Measurements from ENCODE around the gene CBX1. TPM values are rescaled to one million over a fixed set of nuclear protein-coding genes. Genes with fewer than 3 reads are reported as not detected.
"Not testable (repeated sequence)": the region's sequence is repeated elsewhere in the genome, so short reads cannot be mapped to it uniquely, and the experiment has no call there.

The CBX1 gene
- total RNA-seq, 2 experiments from 2014 or later: 56.8 to 60.0 TPM

DNA sequence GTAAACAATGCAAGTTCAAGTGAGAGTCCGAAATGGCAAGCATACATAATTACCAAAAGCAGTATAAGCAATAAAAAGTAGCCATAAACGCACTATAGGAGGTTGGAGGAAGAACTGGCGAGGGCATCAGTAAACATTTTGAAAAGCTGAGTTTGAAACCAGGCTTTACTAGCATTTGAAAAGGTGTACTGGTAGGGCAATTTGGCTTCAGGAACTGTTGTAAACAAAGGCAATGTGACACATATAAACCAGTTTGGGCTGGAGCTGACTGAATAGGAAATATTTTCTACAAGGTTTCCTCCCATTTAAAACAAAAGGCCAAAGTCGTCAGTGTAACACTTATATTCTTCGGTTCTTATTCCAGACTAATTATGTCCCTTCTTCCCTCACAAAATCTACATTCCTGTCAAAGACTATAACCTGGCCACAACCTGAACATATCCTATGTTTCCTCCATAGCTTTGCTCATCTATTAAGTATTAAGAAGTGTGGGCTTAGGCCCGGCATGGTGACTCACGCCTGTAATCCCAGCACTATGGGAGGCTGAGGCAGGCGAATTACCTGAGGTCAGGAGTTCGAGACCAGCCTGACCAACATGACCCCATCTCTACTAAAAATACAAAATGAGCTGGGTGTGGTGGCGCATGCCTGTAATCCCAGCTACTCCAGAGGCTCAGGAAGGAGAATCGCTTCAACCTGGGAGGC lies 7.8 kb downstream of the CBX1 start:
- POLR2A ChIA-PET: no interaction called here
- CTCF ChIA-PET: interaction anchor here (0.6 to 2.0 kb wide), 4 partner anchors 10 to 75 kb away, joined by 3 to 6 read pairs (median 3); no protein-coding TSS in a partner anchor

DNA sequence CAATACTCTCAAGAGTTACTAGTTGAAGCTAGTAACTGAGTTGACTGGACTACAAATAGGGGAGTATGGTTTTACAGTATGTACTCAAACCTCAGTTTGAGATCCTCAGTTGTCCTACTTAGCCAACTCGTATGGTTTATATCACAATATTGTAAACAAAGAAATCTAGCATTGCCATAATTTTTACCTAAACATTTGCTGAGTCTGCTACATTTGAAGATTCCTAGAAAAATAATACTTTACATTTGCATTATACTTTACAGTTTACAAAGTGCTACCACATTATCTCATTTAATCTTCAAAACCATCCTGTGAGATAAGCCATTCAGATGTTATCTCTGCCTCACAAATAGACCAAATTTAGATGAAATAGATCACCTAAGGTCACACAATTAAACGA lies 16.3 kb downstream of the CBX1 start:
- CTCF ChIA-PET: no interaction called here

DNA sequence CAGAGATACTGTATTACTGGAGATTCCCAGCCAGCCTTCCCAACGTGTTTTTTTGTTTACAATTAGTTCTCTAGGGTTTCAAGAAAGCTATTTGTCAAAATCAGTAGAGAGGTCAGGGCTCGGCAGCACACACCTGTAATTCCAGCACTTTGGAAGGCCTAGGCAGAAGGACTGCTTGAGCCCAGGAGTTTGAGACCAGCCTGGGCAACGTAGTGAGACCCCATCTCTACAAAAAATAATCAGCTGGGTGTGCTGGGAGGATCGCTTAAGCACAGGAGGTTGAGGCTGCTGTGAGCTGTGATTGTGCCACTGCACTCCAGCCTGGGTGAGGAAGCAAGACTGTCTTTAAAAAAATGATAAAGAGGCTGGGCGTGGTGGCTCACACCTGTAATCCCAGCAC lies 19.4 kb downstream of the CBX1 start:
- CTCF ChIA-PET: interaction anchor here (0.7 to 2.2 kb wide), 5 partner anchors 12 to 162 kb away, joined by 3 to 6 read pairs (median 3); no protein-coding TSS in a partner anchor
- POLR2A ChIA-PET: interaction anchor here (0.6 kb wide), 1 partner anchor 33 kb away, joined by 4 read pairs; no protein-coding TSS in a partner anchor

More for the DNA sequence above, 16.3 kb downstream of the CBX1 start:
- POLR2A ChIA-PET: no interaction called here

DNA sequence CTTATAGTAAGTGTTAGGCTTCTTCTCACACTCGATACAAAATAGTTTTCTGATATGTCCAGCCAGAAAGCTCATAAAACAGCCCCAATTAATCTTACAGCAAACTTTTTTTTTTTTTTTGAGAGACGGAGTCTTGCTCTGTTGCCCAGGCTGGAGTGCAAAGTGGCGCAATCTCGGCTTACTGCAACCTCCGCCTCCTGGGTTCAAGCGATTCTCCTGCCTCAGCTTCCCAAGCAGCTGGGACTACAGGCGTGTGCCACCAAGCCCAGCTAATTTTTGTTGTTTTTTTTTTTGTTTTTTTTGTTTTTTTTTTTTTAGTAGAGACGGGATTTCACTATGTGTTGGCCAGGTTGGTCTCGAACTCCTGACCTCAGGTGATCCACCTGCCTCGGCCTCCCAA lies 24.1 kb downstream of the CBX1 start:
- POLR2A ChIA-PET: interaction anchor here (0.6 kb wide), 1 partner anchor 533 kb away, joined by 4 read pairs; no protein-coding TSS in a partner anchor
- CTCF ChIA-PET: interaction anchor here (0.6 to 2.7 kb wide), 5 partner anchors 8 to 569 kb away, joined by 3 to 11 read pairs (median 4); no protein-coding TSS in a partner anchor

DNA sequence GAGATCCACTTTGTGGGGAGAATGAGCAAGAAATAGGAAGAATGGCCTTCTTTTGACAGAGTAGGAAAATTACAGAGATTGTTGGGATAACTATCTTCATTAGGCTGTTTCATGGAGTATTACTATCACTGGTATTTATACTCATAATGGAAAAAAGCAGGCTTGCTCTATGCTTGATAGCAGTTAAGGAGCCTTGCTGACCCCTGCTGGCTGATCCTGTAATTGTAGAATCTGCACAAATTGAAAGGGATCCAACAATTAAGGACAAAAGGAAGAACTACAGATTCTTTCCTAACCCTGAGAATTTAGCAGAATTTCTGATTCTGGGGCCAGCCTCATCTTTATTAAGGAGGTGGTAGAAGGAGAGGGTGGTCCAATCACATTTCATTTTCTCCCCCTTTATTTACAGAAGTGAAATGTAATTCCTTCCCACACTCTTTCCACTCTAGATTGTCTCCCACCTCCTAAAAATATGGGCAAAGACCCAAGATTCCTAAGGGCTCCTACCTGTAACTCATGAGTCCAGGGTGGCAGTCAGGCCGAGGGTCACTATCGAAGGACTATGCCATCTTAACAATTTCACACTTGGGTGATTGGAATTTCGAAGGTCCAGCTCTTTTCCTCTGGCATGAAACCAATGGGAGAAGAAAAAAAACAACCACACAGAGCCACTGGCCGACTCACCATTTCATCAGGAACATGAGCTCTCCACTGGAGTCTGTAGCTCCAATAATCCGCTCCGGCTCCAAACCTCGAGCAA lies 26.8 kb downstream of the CBX1 start:
- ChIA-PET CTCF (interaction anchor here (0.7 to 5.1 kb wide), 8 partner anchors 16 to 540 kb away, joined by 3 to 54 read pairs (median 3); partner anchors contain the start of gene PNPO), POLR2A (interaction anchor here (0.6 kb wide), 2 partner anchors 40 to 46 kb away, joined by 3 to 12 read pairs; no protein-coding TSS in a partner anchor)

DNA sequence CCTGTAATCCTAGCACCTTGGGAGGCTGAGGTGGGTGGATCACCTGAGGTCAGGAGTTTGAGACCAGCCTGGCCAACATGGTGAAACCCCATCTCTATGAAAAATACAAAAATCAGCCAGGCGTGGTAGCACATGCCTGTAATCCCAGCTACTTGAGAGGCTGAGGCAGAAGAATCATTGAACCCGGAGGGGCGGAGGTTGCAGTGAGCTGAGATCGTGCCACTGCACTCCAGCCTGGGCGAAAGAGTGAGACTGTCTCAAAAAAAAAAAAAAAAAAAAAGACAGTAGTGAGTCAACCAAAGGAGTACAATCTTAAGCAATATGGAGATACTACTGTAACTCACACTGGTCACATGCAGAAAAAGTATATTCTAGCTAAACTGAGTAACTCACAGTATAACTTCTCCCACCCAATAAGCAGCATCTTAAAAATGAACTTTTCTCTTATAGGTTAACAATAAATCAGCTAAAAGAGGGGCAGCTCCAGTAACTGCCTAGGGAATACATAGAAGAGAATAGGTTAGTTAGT lies 27.6 kb downstream of the CBX1 start:
- CTCF ChIA-PET: interaction anchor here (0.7 to 5.1 kb wide), 8 partner anchors 24 to 288 kb away, joined by 3 to 54 read pairs (median 3); partner anchors contain the start of genes NFE2L1 and PNPO
- POLR2A ChIA-PET: interaction anchor here (0.6 kb wide), 2 partner anchors 39 to 47 kb away, joined by 3 to 12 read pairs; no protein-coding TSS in a partner anchor

DNA sequence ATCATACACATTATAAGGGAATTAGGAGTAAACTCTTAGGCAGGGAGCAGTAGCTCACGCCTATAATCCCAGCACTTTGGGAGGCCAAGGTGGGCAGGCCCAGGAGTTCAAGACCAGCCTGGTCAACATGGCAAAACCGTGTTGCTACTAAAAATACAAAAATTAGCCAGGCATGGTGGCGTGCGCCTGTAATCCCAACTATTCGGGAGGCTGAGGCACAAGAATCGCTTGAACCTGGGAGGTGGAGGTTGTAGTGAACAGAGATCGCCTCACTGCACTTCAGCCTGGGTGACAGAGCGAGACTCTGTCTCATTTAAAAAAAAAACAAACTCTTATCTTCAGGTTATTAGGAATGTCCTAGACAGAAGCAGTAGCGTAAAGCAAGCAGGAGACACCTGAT lies 28.5 kb downstream of the CBX1 start:
- POLR2A ChIA-PET: not testable (repeated sequence)
- CTCF ChIA-PET: interaction anchor here (0.7 to 5.1 kb wide), 4 partner anchors 14 to 58 kb away, joined by 3 to 54 read pairs (median 10); partner anchors contain the start of gene NFE2L1

DNA sequence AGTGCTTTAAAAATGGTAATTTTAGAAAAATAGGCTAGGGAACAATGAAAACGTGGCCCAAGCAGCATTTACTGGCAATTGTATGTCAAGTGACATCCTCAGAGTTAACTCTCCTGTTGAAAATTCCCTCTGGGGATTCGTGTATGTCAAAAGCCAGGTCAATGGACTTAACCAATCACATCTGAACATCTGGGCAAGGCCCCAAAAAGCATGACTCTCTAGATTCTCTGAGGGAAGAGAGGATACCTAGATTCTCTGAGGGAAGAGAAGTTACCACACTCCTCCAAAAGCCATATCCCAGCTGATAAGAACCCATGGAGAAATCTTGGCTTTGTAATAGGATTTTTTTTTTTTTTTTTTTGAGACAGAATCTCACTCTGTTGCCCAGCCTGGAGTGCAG lies 29.6 kb downstream of the CBX1 start:
- ChIA-PET POLR2A (no interaction called here), CTCF (interaction anchor here (2.8 to 5.1 kb wide), 2 partner anchors 22 to 45 kb away, joined by 12 to 54 read pairs; partner anchors contain the start of gene NFE2L1)

DNA sequence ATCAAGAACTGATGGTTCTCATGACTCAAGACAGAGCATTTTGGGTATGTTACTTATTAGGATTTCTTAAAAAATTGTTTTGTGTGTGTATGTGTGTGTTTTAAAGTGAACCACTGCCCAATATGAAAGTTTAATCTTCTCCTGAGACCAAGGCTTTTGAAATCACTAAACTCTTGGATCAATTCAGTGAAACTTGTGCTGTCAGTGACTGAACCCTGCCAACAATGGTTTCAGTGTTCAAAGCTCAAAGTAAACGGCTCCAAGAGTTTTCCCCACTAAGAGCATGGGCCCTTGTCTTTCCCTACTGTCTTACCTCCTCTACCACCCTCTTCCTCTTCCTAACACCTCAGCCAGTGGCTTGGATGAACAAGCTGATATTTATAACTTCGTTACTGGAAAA lies 31.1 kb downstream of the CBX1 start:
- ChIA-PET CTCF (no interaction called here), POLR2A (no interaction called here)

DNA sequence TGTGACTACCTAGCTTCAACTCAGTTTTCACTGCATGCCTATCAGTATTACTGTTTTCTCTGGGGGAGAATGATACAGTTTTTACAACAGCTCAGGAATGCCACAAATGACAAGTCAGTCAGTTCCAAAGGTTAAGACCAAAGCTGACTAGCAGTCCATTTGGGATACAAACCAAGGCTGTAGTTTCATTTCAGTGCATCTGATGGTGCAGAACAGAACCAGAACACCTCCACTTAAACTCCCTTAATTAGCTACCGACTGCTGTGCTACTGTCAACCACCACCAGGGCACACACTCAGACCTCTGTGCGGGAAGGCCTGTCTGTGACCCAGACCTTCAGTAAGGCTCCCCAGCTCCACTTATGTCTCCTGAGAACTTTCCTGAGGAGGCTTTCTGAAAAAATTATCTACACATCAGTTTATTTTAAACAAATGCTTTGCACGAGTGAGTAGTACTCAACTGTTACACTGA lies 32.8 kb downstream of the CBX1 start:
- POLR2A ChIA-PET: no interaction called here
- CTCF ChIA-PET: interaction anchor here (0.6 to 1.6 kb wide), 9 partner anchors 9 to 250 kb away, joined by 3 to 6 read pairs (median 3); no protein-coding TSS in a partner anchor

DNA sequence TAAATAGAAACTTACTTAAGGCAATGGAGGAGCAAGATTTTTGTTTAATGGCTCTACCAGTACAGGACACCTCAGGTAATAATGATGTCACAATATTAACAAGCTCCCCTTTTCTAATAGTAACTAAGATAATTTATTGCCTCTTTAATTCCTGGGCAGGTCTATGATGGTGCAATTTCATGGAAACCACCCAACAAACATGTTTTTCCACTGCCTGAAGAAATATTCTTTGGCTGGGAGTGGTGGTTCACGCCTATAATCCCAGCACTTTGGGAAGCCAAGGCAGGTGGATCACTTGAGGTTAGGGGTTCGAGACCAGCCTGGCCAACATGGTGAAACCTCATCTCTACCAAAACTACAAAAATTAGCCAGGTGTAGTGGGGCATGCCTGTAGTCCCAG lies 33.5 kb downstream of the CBX1 start:
- POLR2A ChIA-PET: interaction anchor here (0.7 kb wide), 1 partner anchor 534 kb away, joined by 5 read pairs; no protein-coding TSS in a partner anchor
- CTCF ChIA-PET: interaction anchor here (0.6 to 1.6 kb wide), 5 partner anchors 12 to 251 kb away, joined by 3 read pairs; no protein-coding TSS in a partner anchor

DNA sequence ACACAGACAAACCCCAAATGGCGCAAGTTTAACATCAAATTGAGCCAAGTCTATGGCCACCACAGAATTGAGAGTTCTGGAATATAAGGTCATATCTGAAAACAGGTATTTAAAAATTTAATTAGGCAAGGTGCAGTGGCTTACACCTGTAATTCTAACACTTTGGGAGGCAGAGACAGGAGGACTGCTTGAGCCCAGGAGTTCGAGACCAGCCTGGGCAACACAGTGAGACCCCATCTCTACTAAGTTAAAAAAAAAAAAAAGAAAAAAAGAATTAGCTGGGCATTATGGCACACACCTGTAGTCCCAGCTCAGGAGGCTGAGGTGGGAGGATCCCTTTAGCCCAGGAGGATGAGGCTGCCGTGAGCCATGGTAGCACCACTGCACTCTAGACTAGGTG lies 34.0 kb downstream of the CBX1 start:
- ChIA-PET POLR2A (interaction anchor here (0.7 kb wide), 1 partner anchor 534 kb away, joined by 5 read pairs; no protein-coding TSS in a partner anchor), CTCF (interaction anchor here (0.6 to 2.1 kb wide), 4 partner anchors 24 to 62 kb away, joined by 3 to 10 read pairs (median 3); no protein-coding TSS in a partner anchor)

DNA sequence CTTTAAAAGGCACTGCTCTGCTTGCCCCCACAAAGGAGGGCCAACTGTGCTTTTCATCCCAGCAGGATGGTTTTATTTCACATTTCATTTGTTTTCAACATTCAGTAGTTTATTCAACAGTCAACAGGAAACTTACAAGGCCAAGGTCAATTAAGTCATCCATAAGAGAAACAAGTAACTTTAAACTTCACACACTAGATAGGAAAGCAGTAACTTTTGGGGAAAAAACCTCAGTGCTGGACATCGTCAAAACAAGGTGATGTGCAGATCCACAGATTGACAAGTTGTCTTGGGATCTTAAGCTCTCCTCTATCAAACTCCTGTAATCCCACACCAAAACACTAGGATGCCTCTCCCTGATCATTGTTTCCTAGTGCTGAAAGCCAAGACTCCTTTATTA lies 34.6 kb downstream of the CBX1 start:
- ChIA-PET CTCF (interaction anchor here (1.6 to 2.1 kb wide), 2 partner anchors 23 to 40 kb away, joined by 3 to 10 read pairs; no protein-coding TSS in a partner anchor), POLR2A (interaction anchor here (0.6 kb wide), 1 partner anchor 56 kb away, joined by 3 read pairs; no protein-coding TSS in a partner anchor)

DNA sequence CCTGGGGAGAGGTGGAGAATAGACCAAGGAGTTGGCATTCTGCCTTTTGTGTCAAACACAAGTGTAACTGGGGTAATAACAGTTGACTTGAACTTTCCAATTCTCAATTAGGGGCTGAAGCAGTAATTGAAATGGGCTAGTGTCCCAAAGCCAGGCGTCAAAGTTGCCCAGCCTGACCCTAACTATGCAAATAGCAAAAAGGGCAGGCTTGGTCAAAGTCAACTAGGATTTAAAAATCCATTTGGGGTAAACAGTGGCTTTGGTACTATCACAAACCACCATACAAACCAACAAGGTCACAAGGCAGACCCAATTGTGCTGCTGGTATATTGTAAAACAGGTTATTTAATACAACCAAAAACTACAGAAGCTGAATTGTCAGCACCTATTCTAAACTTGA lies 35.1 kb downstream of the CBX1 start:
- ChIA-PET POLR2A (interaction anchor here (0.6 kb wide), 1 partner anchor 56 kb away, joined by 3 read pairs; no protein-coding TSS in a partner anchor), CTCF (interaction anchor here (2.1 kb wide), 1 partner anchor 39 kb away, joined by 10 read pairs; no protein-coding TSS in a partner anchor)

DNA sequence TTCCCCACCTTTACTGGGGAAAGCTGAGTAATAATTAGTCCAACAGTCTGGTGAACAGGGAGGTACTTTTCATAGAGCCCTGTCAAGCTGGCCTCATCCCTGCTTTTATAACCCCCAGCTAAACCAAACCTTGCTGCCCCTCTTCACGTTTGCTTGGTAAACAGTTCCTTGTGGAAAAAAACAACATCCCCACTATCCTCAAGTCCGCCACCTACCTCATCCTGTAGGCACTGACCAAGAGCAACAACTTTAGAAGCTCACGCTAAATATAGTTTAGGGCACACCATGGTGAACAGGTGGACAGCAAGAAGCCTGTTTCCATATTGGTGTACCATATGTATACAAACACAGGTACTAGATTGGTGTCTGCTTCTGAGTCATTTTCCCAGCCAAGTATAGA lies 36.6 kb downstream of the CBX1 start:
- CTCF ChIA-PET: interaction anchor here (0.8 to 1.2 kb wide), 2 partner anchors 175 to 554 kb away, joined by 3 read pairs; no protein-coding TSS in a partner anchor
- POLR2A ChIA-PET: no interaction called here

DNA sequence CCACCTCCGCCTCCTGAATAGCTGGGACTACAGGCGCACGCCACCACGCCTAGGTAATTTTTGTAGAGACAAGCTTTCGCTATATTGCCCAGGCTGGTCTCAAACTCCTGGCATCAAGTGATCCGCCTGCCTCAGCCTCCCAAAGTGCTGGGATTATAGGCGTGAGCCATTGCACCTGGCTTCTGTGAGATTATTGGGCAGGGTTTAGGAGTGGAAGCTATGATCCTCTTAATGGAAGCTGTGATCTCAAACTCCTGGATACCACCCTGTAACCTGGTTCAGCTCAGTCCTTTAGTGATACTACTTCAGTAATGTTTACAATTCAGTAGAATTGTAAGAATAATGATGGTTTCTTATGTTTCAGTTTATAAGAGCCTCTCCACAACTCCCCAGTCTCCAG lies 39.0 kb downstream of the CBX1 start:
- POLR2A ChIA-PET: interaction anchor here (1.3 kb wide), 1 partner anchor 13 kb away, joined by 3 read pairs; no protein-coding TSS in a partner anchor
- CTCF ChIA-PET: interaction anchor here (1.2 to 2.4 kb wide), 4 partner anchors 25 to 57 kb away, joined by 3 to 8 read pairs (median 4); no protein-coding TSS in a partner anchor

DNA sequence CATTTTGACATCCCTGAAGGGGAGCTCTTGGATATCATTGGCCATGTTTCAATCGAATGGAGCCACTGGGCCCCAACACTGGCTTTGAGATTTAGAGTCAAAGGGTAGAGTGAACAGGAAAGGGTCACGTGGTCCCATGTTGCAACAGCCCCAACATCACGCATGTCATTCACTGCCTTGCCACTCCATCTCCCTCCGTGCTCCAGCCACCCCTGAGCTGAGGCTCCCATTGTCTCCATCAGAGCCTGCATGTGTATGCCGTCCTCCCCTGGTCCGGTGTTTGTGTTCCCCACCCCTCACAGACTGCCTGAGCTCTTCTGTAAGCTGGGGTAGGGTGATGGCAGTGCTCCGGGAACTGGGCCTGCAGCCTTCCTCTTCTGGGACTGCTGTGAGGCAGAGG lies 41.0 kb downstream of the CBX1 start:
- POLR2A ChIA-PET: no interaction called here

DNA sequence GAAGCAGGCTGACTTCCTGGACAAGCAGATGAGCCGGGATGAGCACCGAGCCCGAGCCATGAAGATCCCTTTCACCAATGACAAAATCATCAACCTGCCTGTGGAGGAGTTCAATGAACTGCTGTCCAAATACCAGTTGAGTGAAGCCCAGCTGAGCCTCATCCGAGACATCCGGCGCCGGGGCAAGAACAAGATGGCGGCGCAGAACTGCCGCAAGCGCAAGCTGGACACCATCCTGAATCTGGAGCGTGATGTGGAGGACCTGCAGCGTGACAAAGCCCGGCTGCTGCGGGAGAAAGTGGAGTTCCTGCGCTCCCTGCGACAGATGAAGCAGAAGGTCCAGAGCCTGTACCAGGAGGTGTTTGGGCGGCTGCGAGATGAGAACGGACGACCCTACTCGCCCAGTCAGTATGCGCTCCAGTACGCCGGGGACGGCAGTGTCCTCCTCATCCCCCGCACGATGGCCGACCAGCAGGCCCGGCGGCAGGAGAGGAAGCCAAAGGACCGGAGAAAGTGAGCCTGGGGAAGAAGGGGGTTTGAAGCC lies 42.1 kb downstream of the CBX1 start:
- POLR2A ChIA-PET: no interaction called here

More for the DNA sequence above, 41.0 kb downstream of the CBX1 start:
- CTCF ChIA-PET: no interaction called here

More for the DNA sequence above, 42.1 kb downstream of the CBX1 start:
- CTCF ChIA-PET: interaction anchor here (1.3 kb wide), 2 partner anchors 16 to 22 kb away, joined by 3 read pairs; no protein-coding TSS in a partner anchor

Data from activated CD8-positive, alpha-beta memory T cell treated with anti-CD3 and anti-CD28 coated beads for 36 hours (primary cell).